GM19452 (cell line): ENCODE measurements around the gene FUT6.

Source experiments
- ATAC-seq: cut with Tn5 transposase; IDR thresholded peaks from one replicate; pipeline ENCODE4 v1.9.1; 2021; ENCODE audit not compliant: unreplicated experiment

Gene FUT6

GRCh38 chr19:5806905-5807304 lies 32.6 kb downstream of the FUT6 start:
- no peak for ATAC-seq

GRCh38 chr19:5806133-5806489 lies 33.4 kb downstream of the FUT6 start:
- ATAC-seq = no peak

GRCh38 chr19:5805462-5806132 lies 33.9 kb downstream of the FUT6 start:
- no peak for ATAC-seq

- no peak for ATAC-seq
Measured at GRCh38 chr19:5804516-5805461, 34.7 kb downstream of the FUT6 start, which contains the start of gene NRTN. Gene NRTN, plus strand, starts transcription at chr19:5805067. Its CDS starts 19,099 bp downstream, at chr19:5824166.

- peak; percentile 55 for ATAC-seq
Measured at GRCh38 chr19:5803752-5804515, 35.6 kb downstream of the FUT6 start.

- ATAC-seq = no peak
Measured at GRCh38 chr19:5803441-5803751, 36.1 kb downstream of the FUT6 start.

GRCh38 chr19:5801796-5802619 lies 37.5 kb downstream of the FUT6 start:
- ATAC-seq = no peak

GRCh38 chr19:5800361-5801270 lies 38.9 kb downstream of the FUT6 start:
- ATAC-seq = no peak

GRCh38 chr19:5799247-5800241 lies 40.0 kb downstream of the FUT6 start:
- no peak for ATAC-seq

- no peak for ATAC-seq
Measured at GRCh38 chr19:5798244-5798643, 41.3 kb downstream of the FUT6 start.

- no peak for ATAC-seq
Measured at GRCh38 chr19:5795382-5795919, 44.1 kb downstream of the FUT6 start.

GRCh38 chr19:5793188-5793587 lies 46.3 kb downstream of the FUT6 start:
- ATAC-seq = no peak

- ATAC-seq = no peak
Measured at GRCh38 chr19:5792224-5792623, 47.3 kb downstream of the FUT6 start.

- ATAC-seq = peak; percentile 86
Measured at GRCh38 chr19:5790559-5791520, 48.7 kb downstream of the FUT6 start, which contains the start of gene DUS3L. Gene DUS3L, minus strand, starts transcription at chr19:5791163. Its CDS starts 22 bp downstream, at chr19:5791141.

- ATAC-seq = no peak
Measured at GRCh38 chr19:5789886-5790558, 49.5 kb downstream of the FUT6 start.

GRCh38 chr19:5789351-5789761 lies 50.1 kb downstream of the FUT6 start:
- no peak for ATAC-seq
